Naive thymus-derived CD4-positive, alpha-beta T cell (primary cell): Measurements from ENCODE around the gene SSNA1. TPM values are rescaled to one million over a fixed set of nuclear protein-coding genes. Genes with fewer than 3 reads are reported as not detected.

Source experiments
- ATAC-seq: fragments of 150-1000 bp; cut with Tn5 transposase; 2 replicates; pipeline ENCODE4 v1.10.0; 2021; ENCODE audit warnings: mild to moderate bottlenecking, moderate library complexity
- CTCF ChIA-PET: fragments of 350-600 bp; sonication (Branson Sonifier 250); formaldehyde crosslinking; loops from one replicate; lab custom pipeline; 2021; ENCODE audit warnings: antibody characterized with exemption; lab: Charles Lee
- POLR2A ChIA-PET: fragments of 350-600 bp; sonication (Branson Sonifier 250); formaldehyde crosslinking; loops from one replicate; lab custom pipeline; 2021; ENCODE audit warnings: antibody characterized with exemption, inconsistent platforms; lab: Charles Lee
- DNase-seq, 9 donors: peaks; one replicate each; pipeline versions ENCODE4 v3.0.0 to v3.0.0-alpha.2; 2020 to 2022; ENCODE audit warnings: mixed read lengths in 1 of 9
- H3K27ac ChIP-seq: one replicate; pipeline ENCODE4 v1.7.0; 2013; ENCODE audit warnings: mild to moderate bottlenecking, low read depth, low read length, moderate library complexity
- H3K27me3 ChIP-seq, 2 donors: one replicate each; pipeline ENCODE4 v1.7.0; 2013; ENCODE audit warnings: low read length in 2 of 2, mild to moderate bottlenecking in 2 of 2, moderate library complexity in 2 of 2; ENCODE audit not compliant: control insufficient read depth in 2 of 2, insufficient read depth in 2 of 2
- H3K36me3 ChIP-seq, 3 experiments: 1 replicate in 2 of 3; 2 replicates in 1 of 3; pipeline ENCODE4 v1.7.0; 2013; ENCODE audit warnings: low read length in 3 of 3, mild to moderate bottlenecking in 3 of 3, moderate library complexity in 1 of 3; ENCODE audit not compliant: insufficient read depth in 3 of 3, control insufficient read depth in 2 of 3
- H3K4me1 ChIP-seq, 2 donors: one replicate each; pipeline ENCODE4 v1.7.0; 2013; ENCODE audit warnings: low read length in 2 of 2, mild to moderate bottlenecking in 2 of 2, moderate library complexity in 1 of 2; ENCODE audit not compliant: control insufficient read depth in 2 of 2, insufficient read depth in 2 of 2
- H3K4me3 ChIP-seq: 2 replicates; pipeline ENCODE4 v1.7.0; 2013; ENCODE audit warnings: mild to moderate bottlenecking, low read length
- H3K9me3 ChIP-seq, 3 experiments: 1 replicate in 2 of 3; 2 replicates in 1 of 3; pipeline ENCODE4 v1.7.0; 2013; ENCODE audit warnings: low read length in 3 of 3; ENCODE audit not compliant: control insufficient read depth in 2 of 3
- H3K27ac Mint-ChIP-seq, 9 donors: one replicate each; pipeline ENCODE4 v1.8.0; 2020 to 2022; ENCODE audit warnings: mixed read lengths in 9 of 9, mild to moderate bottlenecking in 8 of 9, moderate library complexity in 5 of 9, inconsistent platforms in 2 of 9
- H3K27me3 Mint-ChIP-seq, 5 donors: one replicate each; pipeline ENCODE4 v1.8.0; 2021 to 2022; ENCODE audit warnings: mixed read lengths in 5 of 5, mild to moderate bottlenecking in 1 of 5
- H3K36me3 Mint-ChIP-seq, 5 donors: one replicate each; pipeline ENCODE4 v1.8.0; 2020 to 2022; ENCODE audit warnings: mixed read lengths in 5 of 5, mild to moderate bottlenecking in 3 of 5, inconsistent platforms in 1 of 5
- H3K4me1 Mint-ChIP-seq, 7 donors: one replicate each; pipeline ENCODE4 v1.8.0; 2020 to 2022; ENCODE audit warnings: mixed read lengths in 7 of 7, mild to moderate bottlenecking in 3 of 7, inconsistent platforms in 1 of 7
- H3K4me3 Mint-ChIP-seq, 10 donors: one replicate each; pipeline ENCODE4 v1.8.0; 2020 to 2022; ENCODE audit warnings: mild to moderate bottlenecking in 10 of 10, mixed read lengths in 10 of 10, moderate library complexity in 6 of 10, inconsistent platforms in 2 of 10
- H3K9me3 Mint-ChIP-seq, 11 donors: one replicate each; pipeline ENCODE4 v1.8.0; 2020 to 2022; ENCODE audit warnings: mixed read lengths in 11 of 11, mild to moderate bottlenecking in 4 of 11, inconsistent platforms in 1 of 11, moderate library complexity in 1 of 11
- intact Hi-C, 2 donors: fragments of 100-400 bp; cut with micrococcal nuclease; formaldehyde crosslinking; loops; one replicate each; pipeline ENCODE4 v1.15.1; 2023
- polyA plus RNA-seq, 2 donors: library from polyadenylated mRNA; unstranded; fragments of 300-500 nt; fragmentation: Illumina TruSeq; gene quantifications; one replicate each; pipeline ENCODE4 v1.2.3, GENCODE V29; 2021
- total RNA-seq, 6 experiments: library from RNA in 5 of 6; stranded (reverse) in 5 of 6; gene quantifications; 1 replicate in 5 of 6; 2 replicates in 1 of 6; pipeline ENCODE4 v1.2.3 and lab custom pipeline; 2021 to 2026

SSNA1 gene
- total and polyA plus RNA-seq, 7 experiments from 2014 or later, result 37.9 to 133 (median 47.0) TPM

DNA sequence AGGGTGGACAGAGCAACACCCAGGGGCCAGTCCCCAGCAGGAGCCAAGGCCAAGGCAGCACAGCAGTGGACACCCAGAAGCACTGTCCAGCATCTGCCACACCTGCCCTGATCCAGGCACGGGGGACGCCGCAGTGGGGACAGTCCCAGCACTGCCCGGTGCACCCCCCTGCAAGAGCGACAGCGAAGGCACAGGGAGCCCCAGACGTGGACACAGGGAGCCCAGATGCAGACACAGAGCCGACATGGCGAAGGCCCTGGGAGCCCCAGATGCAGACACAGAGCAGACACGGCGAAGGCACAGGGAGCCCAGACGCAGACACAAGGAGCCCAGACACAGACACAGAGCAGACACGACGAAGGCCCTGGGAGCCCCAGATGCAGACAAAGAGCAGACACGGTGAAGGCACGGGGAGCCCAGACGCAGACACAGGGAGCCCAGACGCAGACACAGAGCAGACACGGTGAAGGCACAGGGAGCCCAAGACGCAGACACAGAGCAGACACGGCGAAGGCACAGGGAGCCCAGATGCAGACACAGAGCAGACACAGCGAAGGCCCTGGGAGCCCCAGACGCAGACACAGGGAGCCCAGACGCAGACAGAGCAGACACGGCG lies 4.4 kb upstream of the SSNA1 start:
- no peak for ATAC-seq
- Histone ChIP-seq H3K9me3 (no peaks in the 10 kb centered on the region), H3K27me3 (no peaks in the 10 kb centered on the region), H3K36me3 (peaks cover 0 to 89% (median 14%) of the 10 kb centered on the region in 3 experiments), H3K27ac (no peak overlapping the region), H3K4me1 (peaks cover 17 to 23% of the 10 kb centered on the region in 2 donors), H3K4me3 (no peak overlapping the region)
- Mint-ChIP-seq H3K36me3 (peaks cover 0 to 12% (median 4%) of the 10 kb centered on the region in 5 donors), H3K27me3 (no peaks in the 10 kb centered on the region), H3K4me1 (peaks cover 14 to 43% (median 22%) of the 10 kb centered on the region in 7 donors), H3K4me3 (peak overlapping the region in 5 of 10 donors; percentile 12 to 68 (median 34)), H3K9me3 (peaks cover 0 to 2% (median 0%) of the 10 kb centered on the region in 11 donors), H3K27ac (peak overlapping the region in 2 of 9 donors; percentile 5 to 8)
- intact Hi-C loops, result no loop called here
- no peak for DNase-seq
- CTCF ChIA-PET, result no interaction called here
- POLR2A ChIA-PET, result interaction anchor here (1.0 kb wide), 1 partner anchor 7 kb away, joined by 3 read pairs; no protein-coding TSS in a partner anchor

DNA sequence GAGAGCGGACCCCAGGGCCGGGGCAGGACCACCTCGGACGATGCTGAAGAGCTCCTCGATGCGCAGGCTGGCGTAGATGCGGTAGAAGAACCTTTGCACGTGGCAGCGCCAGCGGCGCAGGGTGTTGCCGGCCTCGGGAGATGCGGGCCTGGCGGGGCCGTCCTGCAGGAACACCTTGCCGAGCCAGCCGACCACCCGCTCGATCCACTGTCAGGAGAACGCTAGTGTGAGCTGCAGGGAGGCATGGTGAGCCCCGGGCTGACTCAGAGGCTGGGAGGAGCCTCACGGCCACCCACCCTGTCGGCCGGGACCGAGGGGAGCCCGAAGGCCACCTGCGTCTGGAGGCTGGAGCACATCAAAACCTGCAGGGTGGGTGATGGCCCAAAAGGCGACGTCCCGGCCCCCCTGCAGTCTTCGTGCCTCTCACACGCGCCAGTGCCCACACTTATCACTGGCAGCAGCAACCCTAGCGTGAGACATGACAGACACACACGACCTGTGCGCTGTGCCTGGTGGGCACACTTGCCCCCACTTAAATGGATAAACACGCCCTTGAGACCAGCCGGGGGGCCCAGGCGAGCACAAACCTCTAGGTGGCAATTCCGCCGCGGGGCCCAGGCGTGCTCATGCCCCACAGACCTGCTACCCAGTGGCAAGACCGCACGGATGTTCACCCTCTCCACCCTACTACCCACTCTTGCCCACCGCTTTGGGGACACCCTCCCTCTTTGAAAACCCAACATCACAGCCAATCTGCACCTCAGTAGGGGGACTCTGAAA lies 3.4 kb upstream of the SSNA1 start:
- Histone ChIP-seq H3K9me3 (no peaks in the 10 kb centered on the region), H3K27me3 (no peaks in the 10 kb centered on the region), H3K27ac (no peak overlapping the region), H3K4me3 (no peak overlapping the region), H3K4me1 (peaks cover 27 to 32% of the 10 kb centered on the region in 2 donors), H3K36me3 (peaks cover 0 to 85% (median 11%) of the 10 kb centered on the region in 3 experiments)
- no peaks in the 10 kb centered on the region for H3K27me3 Mint-ChIP-seq
- intact Hi-C loops, result no loop called here
- peak overlapping the region in 2 of 10 donors; percentile 29 to 68 for H3K4me3 Mint-ChIP-seq
- peaks cover 0 to 12% (median 4%) of the 10 kb centered on the region in 5 donors for H3K36me3 Mint-ChIP-seq
- no peak overlapping the region for H3K27ac Mint-ChIP-seq
- peaks cover 14 to 53% (median 28%) of the 10 kb centered on the region in 7 donors for H3K4me1 Mint-ChIP-seq
- ATAC-seq (no peak), DNase-seq (no peak)
- ChIA-PET POLR2A (interaction anchor here (1.0 to 10.4 kb wide), 2 partner anchors 8 to 19 kb away, joined by 3 to 136 read pairs; partner anchors contain the start of genes NDOR1, TMEM203 and TPRN), CTCF (no interaction called here)
- peaks cover 0 to 2% (median 0%) of the 10 kb centered on the region in 11 donors for H3K9me3 Mint-ChIP-seq

DNA sequence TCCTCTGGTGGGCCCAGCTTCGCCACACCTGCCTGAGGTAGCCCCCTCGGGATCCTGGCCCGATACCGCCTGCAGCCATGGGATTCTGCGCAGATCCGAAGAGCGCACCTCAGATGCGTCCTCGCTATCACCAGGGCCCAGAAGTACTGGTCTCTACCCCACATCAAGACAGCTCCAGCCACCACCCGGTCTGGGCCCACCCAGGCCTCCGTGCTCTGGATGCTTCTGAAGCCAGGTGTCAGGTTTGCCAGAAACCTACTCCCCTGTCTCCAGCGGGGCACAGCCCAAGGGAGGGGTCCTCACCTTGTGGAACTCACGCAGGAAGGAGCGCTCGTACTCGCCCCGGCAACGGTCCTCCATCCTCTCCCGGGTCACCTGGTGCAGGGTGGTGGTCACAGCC lies 2.6 kb upstream of the SSNA1 start:
- Histone ChIP-seq H3K9me3 (no peaks in the 10 kb centered on the region), H3K4me3 (no peak overlapping the region), H3K27ac (no peak overlapping the region), H3K4me1 (peaks cover 30 to 32% of the 10 kb centered on the region in 2 donors), H3K36me3 (peaks cover 0 to 85% (median 11%) of the 10 kb centered on the region in 3 experiments), H3K27me3 (no peaks in the 10 kb centered on the region)
- intact Hi-C loops, result no loop called here
- Mint-ChIP-seq H3K4me3 (peak overlapping the region in 3 of 10 donors; percentile 38 to 92 (median 48)), H3K9me3 (peaks cover 0 to 2% (median 0%) of the 10 kb centered on the region in 11 donors), H3K36me3 (peaks cover 0 to 12% (median 6%) of the 10 kb centered on the region in 5 donors), H3K27me3 (no peaks in the 10 kb centered on the region), H3K4me1 (peaks cover 14 to 59% (median 32%) of the 10 kb centered on the region in 7 donors), H3K27ac (peak overlapping the region in 1 of 9 donors; percentile 39)
- DNase-seq (no peak), ATAC-seq (no peak)
- ChIA-PET POLR2A (interaction anchor here (10.4 kb wide), 1 partner anchor 19 kb away, joined by 136 read pairs; the partner anchor contains the start of genes NDOR1, TMEM203 and TPRN), CTCF (interaction anchor here (1.6 kb wide), 1 partner anchor 41 kb away, joined by 3 read pairs; the partner anchor contains the start of gene RNF224)

DNA sequence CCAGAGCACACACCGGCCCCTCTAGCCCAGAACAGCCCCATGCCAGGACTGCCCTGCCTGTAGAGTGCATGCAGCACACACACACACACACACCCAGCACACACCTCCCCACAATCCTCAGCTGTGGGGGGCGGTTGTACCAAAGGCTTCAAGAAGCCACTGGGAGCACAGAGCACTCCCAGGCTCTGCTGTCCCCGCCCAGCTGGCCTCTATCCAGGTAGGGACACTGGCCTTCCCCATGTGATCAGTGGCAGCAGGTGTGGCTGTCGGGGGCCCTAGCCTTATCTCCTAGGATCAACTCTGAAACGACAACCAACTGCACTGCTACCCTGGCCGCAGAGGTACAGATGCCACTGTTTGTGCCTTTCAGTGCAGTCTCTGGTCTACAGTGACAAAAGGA lies 2.1 kb upstream of the SSNA1 start:
- DNase-seq, result no peak
- Histone ChIP-seq H3K9me3 (no peaks in the 10 kb centered on the region), H3K27me3 (no peaks in the 10 kb centered on the region), H3K4me1 (peaks cover 30 to 32% of the 10 kb centered on the region in 2 donors), H3K4me3 (no peak overlapping the region), H3K27ac (no peak overlapping the region), H3K36me3 (peaks cover 0 to 85% (median 11%) of the 10 kb centered on the region in 3 experiments)
- Mint-ChIP-seq H3K4me3 (peak overlapping the region; percentile 57 to 96 (median 92)), H3K36me3 (peaks cover 0 to 12% (median 6%) of the 10 kb centered on the region in 5 donors), H3K27me3 (no peaks in the 10 kb centered on the region), H3K27ac (peak overlapping the region in 4 of 9 donors; percentile 32 to 62 (median 48)), H3K9me3 (peaks cover 0 to 2% (median 0%) of the 10 kb centered on the region in 11 donors), H3K4me1 (peaks cover 14 to 61% (median 32%) of the 10 kb centered on the region in 7 donors)
- intact Hi-C loops, result no loop called here
- CTCF ChIA-PET, result interaction anchor here (1.6 kb wide), 1 partner anchor 40 kb away, joined by 3 read pairs; the partner anchor contains the start of gene RNF224
- POLR2A ChIA-PET, result interaction anchor here (1.0 to 10.4 kb wide), 4 partner anchors 18 to 57 kb away, joined by 3 to 136 read pairs (median 14); partner anchors contain the start of genes NDOR1, TMEM203, TPRN and TUBB4B
- ATAC-seq, result no peak

DNA sequence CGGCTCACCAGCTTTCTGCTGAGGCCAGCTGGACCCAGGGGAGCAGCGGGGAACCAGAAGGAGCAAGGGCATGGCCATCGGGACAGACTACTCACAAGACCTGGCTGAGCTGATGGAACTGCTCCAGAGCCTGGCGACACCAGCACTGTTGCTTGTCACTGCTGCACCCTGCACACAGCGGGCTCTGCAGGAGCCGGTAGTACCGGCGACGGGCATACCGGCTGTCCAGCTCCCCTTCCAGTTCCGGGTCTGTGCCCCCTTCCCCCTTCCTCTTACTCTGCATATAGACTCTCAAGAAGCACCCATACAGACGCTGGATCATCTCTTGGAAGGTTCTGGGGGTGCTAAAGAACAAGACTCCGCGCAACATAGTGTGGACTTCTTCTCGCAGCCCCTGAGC lies 1.1 kb upstream of the SSNA1 start:
- intact Hi-C loops, result no loop called here
- Mint-ChIP-seq H3K27ac (peak overlapping the region; percentile 85 to 94 (median 93)), H3K9me3 (peaks cover 0 to 2% (median 0%) of the 10 kb centered on the region in 11 donors), H3K4me1 (peaks cover 14 to 61% (median 32%) of the 10 kb centered on the region in 7 donors), H3K4me3 (peak overlapping the region; percentile 90 to 96 (median 92)), H3K27me3 (no peaks in the 10 kb centered on the region), H3K36me3 (peaks cover 0 to 7% (median 6%) of the 10 kb centered on the region in 5 donors)
- H3K4me3 ChIP-seq, result peak overlapping the region; percentile 98
- no peak for ATAC-seq
- peaks cover 30 to 32% of the 10 kb centered on the region in 2 donors for H3K4me1 ChIP-seq
- DNase-seq, result no peak
- ChIA-PET POLR2A (interaction anchor here (0.9 to 10.4 kb wide), 12 partner anchors 8 to 101 kb away, joined by 3 to 136 read pairs (median 6); partner anchors contain the start of genes CYSRT1, MAN1B1, NDOR1 and NELFB), CTCF (interaction anchor here (0.6 to 1.6 kb wide), 2 partner anchors 39 to 141 kb away, joined by 3 to 4 read pairs; partner anchors contain the start of genes NPDC1 and RNF224)
- no peaks in the 10 kb centered on the region for H3K27me3 ChIP-seq
- H3K9me3 ChIP-seq, result no peaks in the 10 kb centered on the region
- H3K27ac ChIP-seq, result peak overlapping the region; percentile 99
- peaks cover 0 to 76% (median 11%) of the 10 kb centered on the region in 3 experiments for H3K36me3 ChIP-seq
